AG04449 (cell line): ENCODE measurements around the gene CRIP1.
A peak's percentile ranks its signal among the peaks of the same experiment; 100 is the strongest.

Experiments used
- CTCF ChIA-PET: fragments of 350-600 bp; formaldehyde crosslinking; extraction: SDS; loops from one replicate; lab custom pipeline; 2021; ENCODE audit warnings: antibody characterized with exemption; lab: Yijun Ruan, JAX
- POLR2A ChIA-PET: fragments of 400-600, 350-600 bp; formaldehyde crosslinking; extraction: SDS; loops from one replicate; lab custom pipeline; 2020; ENCODE audit warnings: antibody characterized with exemption, inconsistent platforms; lab: Yijun Ruan, JAX
- DNase-seq: peaks from one replicate; pipeline ENCODE4 v3.0.0-alpha.2; 2010; ENCODE audit warnings: low read depth, low spot score
- H3K4me3 ChIP-seq: 2 replicates; pipeline ENCODE4 v1.5.1; 2011; ENCODE audit warnings: low read depth, mild to moderate bottlenecking, control low read depth, low read length
- CTCF ChIP-seq: IDR thresholded peaks from one replicate; pipeline ENCODE4 v1.5.1; 2011; ENCODE audit warnings: mild to moderate bottlenecking, moderate library complexity, low read length, control low read depth, inconsistent platforms; ENCODE audit not compliant: insufficient read depth; ENCODE audit errors: missing control alignments

The CRIP1 gene

GRCh38 chr14:105486163-105486973, at the start of gene CRIP1:
Gene CRIP1, plus strand, starts transcription at chr14:105486886. Its CDS starts 374 bp downstream, at chr14:105487260.
- no peak for DNase-seq
- H3K4me3 ChIP-seq: peak within 1 kb of the TSS; percentile 20
- CTCF ChIA-PET: interaction anchor here (0.6 to 1.5 kb wide), 5 partner anchors 9 to 123 kb away, joined by 3 to 4 read pairs (median 3); no protein-coding TSS in a partner anchor
- POLR2A ChIA-PET: no interaction called here
- TF ChIP-seq CTCF: no peak

- DNase-seq: no peak
- ChIA-PET POLR2A (no interaction called here), CTCF (interaction anchor here (1.0 to 3.0 kb wide), 3 partner anchors 11 to 26 kb away, joined by 3 to 14 read pairs (median 11); no protein-coding TSS in a partner anchor)
- TF ChIP-seq CTCF: no peak
- no peak overlapping the region for H3K4me3 ChIP-seq
Measured at GRCh38 chr14:105436891-105437722, 49.6 kb upstream of the CRIP1 start.

- POLR2A ChIA-PET: no interaction called here
Measured at GRCh38 chr14:105437723-105438500, 48.8 kb upstream of the CRIP1 start.

GRCh38 chr14:105439179-105439578, 47.5 kb upstream of the CRIP1 start:
- TF ChIP-seq CTCF: no peak
- H3K4me3 ChIP-seq: no peak overlapping the region
- DNase-seq: no peak
- ChIA-PET CTCF (interaction anchor here (3.0 kb wide), 1 partner anchor 9 kb away, joined by 11 read pairs; no protein-coding TSS in a partner anchor), POLR2A (no interaction called here)

More at GRCh38 chr14:105437723-105438500, 48.8 kb upstream of the CRIP1 start:
- TF ChIP-seq CTCF: no peak
- no peak for DNase-seq
- CTCF ChIA-PET: interaction anchor here (1.0 to 3.0 kb wide), 2 partner anchors 10 to 43 kb away, joined by 3 to 11 read pairs; no protein-coding TSS in a partner anchor
- no peak overlapping the region for H3K4me3 ChIP-seq

GRCh38 chr14:105439710-105440553, 46.8 kb upstream of the CRIP1 start:
- ChIA-PET CTCF (interaction anchor here (3.0 kb wide), 1 partner anchor 8 kb away, joined by 11 read pairs; no protein-coding TSS in a partner anchor), POLR2A (no interaction called here)
- H3K4me3 ChIP-seq: no peak overlapping the region
- DNase-seq: no peak
- no peak for TF ChIP-seq CTCF
